Measurements from ENCODE around the gene AKAIN1.

DNA sequence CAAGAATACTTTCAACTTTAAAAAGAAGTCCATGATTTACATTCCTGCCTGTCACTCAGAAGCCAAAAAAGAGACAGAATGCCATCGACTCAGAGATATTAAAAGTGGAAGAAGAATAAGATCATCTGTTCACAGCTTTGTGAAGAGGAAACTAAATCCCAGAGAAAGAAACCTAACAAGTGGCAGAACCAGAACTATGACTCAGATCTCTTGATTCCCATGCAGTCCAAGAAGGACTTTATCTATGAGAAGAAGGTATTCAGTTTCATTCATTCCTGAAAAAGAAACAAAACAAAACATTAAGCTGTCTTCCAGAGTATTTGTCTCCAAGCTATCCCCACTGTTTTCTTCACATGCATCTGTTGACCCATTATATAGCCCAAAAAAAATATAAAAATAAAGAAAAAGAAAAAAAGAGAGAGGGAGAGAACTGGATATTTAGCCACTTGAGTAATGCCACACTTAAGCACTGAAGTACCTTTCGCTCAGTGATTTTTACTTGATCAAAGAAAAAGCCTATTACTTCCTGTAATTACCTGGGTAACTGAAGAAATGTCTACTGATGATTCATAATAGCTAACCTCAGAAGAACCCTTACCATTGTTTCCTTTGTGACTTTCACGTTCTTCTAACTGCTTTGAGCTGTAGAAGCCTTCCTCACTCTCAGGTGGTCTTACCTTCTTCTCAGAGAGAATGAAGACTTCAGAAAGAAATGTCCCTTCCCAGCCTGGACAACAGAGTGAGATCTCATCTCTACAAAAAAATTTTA lies 17.7 kb upstream of the AKAIN1 start:
- TF ChIP-seq CTCF (IDR thresholded peaks at IDR 0.05): no peak
- TF ChIP-seq ZFX (IDR thresholded peaks at IDR 0.05; ENCODE audit: borderline replicate concordance): no peak

Data from 22Rv1 (cell line).